ENCODE results near the gene INPP4A.

The INPP4A gene

DNA sequence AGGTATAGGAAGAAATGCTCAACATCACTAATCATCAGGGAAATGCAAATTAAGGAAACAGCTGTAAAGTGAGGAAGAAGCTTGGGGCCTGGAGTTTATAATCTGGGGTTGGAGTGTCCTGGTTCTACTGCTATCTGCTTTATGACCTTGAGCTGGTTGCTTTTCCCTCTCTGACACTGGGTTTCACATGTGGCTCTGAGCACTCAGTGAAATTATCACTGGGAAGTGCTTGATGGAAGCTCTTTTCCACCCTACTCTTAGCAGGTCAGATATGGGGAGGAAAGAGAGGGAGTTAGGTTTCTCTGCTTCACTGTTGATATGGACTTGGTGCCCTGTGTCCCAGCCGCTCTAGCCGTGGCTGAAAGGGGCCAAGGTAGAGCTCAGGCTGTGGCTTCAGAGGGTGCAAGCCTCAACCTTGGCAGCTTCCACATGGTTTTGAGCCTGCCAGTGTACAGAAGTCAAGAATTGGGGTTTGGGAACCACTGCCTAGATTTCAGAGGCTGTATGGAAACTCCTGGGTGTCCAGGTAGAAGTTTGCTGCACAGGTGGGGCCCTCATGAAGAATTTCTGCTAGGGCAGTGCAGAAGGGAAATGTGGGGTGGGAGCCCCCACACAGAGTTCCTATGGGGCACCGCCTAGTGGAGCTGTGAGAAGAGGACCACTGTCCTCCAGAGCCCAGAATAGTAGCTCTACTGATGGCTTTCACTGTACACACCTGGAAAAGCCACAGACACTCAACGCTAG, 52.3 kb downstream of the INPP4A start:
- DNase-seq (ENCODE audit: low spot score), result no peak

DNA sequence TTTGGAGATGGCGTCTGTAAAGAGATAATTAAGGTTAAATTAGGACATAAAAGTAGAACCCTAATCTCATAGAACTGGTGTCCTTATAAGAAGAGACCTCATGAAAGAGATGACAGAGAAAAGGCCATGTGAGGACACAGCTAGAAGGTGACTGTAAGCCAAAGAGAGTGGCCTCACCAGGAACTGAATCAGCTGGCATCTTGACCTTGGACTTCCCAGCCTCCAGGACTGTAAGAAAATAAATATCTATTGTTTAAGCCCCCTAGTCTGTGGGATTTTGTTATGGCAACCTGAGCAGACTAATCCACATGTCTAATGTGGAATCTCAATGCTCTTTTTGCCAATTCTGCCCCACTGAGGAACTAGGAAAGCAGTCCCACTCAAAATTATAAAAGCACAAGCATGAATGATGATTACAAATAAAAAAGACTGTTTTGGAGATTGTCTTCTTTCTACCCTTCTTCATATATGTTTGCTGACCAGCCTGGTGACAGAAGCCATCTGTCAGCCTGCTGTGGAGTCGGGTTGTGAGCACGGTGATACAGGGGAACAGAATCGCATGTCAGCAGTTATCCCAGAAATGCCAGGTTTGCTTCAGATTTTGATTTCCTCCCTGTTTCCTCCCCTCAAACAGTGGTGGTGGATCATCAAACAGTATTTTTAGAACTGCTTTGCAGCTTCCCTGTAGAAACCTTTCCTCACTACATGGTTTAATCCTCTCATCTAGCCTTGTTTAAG, 54.2 kb downstream of the INPP4A start:
- DNase-seq (ENCODE audit: low spot score), result no peak

DNA sequence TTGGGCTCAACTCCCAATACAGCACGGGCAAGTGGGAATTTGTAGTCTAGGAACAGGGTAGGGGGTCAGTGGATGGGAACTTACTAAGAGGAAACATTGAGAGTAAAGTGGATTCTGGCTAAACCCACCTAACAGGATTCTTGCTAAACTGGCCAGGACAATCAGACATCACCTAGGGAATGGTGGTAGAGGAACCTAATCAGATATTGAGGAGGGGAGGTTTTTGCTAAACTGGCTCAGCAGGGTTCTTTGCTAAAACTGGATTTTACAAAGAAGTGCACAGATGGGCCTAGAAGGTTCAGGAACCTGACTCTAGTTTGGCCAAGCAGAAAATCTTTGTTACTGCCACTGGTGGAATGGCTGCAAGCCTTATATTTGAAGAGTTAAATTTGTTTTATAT, 55.9 kb downstream of the INPP4A start:
- no peak for DNase-seq (ENCODE audit: low spot score)

DNA sequence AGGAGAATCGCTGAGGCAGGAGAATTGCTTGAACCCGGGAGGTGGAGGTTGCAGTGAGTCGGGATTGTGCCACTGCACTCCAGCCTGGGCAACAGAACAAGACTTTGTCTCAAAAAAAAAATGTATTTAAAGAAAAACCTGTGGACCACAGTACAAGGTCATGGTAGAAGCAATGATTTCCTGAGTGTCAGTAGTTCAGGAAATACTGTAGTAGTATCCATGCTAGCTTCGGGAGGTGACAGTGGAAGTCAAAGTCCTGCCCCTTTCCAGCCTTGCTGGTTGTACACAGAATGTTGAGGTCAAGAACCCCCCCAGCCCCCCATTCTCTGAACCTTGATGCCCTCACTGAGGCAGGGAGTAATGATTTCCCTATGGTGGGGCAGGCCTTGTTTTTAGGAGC, 56.6 kb downstream of the INPP4A start:
- DNase-seq (ENCODE audit: low spot score), result no peak

DNA sequence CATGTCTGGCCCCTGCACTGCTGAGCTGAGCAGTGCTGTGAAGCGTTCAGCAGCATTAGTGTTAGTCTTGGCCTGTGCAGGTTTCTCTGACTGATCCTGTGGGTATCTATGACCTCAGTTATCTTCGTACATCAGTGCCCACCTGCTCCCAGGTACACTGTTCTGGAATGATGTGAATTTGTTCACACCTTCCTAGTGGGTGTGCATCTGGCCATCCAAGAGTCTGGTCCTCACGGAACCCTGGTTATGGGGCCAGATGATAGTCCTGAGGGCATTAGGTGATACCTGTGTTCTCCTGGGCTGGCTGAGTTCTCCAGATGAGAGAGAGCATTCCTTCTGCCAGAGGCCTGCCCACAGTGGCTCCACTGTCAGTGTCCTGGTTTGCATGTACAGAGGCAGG, 57.2 kb downstream of the INPP4A start:
- DNase-seq (ENCODE audit: low spot score), result no peak

DNA sequence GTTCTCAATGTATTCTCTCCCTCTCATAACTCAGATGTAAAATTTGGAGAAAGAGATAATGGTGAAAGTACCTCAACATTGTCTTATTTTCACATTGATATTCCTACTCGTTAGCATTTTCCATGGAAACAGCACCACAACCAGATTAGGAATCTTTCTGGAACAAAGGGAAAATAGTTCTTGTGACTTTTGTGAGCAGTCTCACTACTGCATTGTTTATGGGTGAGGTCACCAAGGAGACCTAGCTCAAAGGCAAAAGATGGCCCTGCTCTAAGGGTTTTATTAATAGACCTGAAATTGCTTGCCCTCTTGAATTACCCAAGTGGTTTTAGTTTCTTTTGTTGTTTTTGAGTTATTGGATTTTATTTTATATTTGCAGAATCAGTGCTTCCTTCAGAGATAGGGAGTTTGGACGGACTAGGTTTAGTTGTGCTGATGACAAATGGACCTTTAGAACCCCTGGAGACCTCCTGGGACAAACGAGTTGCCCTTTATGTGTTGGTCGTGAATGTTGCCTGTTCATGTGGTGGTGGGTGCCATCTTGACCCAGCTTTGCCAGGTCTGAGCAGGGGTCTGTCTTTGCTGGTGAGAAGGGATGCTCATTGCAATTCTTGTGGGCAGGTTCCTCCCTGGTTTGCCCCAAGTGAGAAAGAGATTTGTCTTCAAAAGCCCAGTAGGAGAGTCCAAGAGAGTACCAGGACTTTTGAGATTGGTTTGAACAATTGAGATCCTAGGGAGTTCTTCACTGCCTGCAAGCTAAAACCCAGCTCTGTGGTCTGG, 58.1 kb downstream of the INPP4A start:
- DNase-seq (ENCODE audit: low spot score), result peak; percentile 51

DNA sequence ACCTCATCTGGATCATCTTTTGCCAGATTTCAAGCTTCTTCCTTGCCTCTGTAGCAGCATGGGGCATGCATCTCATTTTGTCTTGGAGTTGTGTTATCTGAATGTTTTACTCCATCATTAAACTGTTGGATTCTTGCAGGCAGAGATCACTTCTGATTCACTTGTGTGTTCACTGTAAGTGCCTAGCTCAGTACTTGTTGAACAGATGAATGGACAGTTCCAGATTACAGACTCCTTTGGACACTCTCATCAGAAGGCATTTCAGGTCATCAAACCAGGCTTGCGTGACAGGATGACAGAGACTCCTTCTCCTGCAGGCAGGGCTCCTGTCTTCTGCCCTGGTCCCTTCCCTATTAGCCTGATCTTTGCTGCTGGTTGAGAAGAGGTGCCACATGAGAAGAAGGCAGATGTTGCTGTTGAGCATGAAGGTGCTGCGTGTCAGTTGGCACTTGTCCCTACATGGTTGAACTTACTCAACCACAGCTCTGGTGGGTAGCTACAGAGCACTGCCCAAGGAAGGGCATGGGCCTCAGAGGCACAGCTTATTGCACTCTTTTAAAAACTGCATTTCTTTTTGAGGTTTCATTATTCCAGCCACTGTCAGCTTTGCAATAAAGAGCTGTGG, 58.9 kb downstream of the INPP4A start:
- no peak for DNase-seq (ENCODE audit: low spot score)

DNA sequence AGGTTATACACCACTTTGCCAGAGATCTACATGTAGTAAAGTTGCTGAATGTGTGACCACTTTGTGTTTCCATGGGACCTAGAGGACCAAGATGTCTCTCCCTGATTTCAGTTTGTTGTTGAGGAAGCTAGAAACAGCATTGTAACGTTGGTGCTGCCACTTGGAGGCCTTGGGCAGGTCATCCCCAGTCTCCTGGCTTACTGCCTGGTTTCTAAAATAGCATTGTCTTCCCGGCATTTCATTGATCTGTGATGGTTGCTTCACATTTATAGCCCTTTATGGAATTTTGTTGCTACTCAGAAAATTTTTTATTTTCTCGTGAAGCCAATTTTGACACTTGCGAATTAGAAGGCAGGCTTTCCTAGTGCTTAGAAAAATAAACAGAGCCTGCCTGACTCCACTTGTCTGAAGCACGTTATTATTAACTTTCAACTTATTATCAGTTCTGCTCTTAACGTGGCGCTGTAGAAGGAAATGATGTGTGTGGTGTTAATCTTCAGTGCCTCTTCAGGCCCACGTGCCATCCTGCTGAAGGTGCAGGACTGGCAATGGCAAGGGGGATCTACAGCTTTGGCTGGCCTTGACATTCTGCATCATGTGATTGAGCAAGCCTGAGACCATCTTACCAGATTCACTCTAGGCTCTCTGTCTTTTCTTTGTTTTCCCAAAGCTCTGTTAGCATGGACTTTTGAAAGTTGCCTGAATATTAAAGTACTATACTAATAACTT, 59.9 kb downstream of the INPP4A start:
- DNase-seq (ENCODE audit: low spot score), result no peak

DNA sequence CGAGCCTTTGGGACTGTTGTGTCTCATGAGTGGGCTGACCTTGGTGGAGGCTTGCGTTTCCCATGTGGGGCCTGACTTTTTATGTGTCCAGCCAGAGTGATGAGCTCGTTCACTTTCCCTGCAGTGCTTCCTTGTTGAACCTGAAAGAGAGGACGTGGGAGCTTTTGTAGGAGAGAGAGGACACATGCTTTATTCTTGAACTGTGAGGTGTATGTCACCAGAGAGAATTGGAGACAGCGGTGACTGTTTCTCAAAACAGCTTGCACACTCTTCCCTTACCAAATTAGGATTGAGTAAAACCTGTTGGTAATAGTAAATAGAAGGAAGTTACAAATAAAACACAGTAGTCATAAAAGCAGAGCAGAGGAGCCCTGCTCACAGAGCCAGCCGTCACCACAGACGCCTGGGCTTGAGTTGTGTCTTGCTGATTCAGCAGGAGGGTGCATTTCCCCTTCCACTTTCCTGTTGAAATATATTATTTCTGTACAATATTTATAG, 60.7 kb downstream of the INPP4A start:
- DNase-seq (ENCODE audit: low spot score), result no peak

DNA sequence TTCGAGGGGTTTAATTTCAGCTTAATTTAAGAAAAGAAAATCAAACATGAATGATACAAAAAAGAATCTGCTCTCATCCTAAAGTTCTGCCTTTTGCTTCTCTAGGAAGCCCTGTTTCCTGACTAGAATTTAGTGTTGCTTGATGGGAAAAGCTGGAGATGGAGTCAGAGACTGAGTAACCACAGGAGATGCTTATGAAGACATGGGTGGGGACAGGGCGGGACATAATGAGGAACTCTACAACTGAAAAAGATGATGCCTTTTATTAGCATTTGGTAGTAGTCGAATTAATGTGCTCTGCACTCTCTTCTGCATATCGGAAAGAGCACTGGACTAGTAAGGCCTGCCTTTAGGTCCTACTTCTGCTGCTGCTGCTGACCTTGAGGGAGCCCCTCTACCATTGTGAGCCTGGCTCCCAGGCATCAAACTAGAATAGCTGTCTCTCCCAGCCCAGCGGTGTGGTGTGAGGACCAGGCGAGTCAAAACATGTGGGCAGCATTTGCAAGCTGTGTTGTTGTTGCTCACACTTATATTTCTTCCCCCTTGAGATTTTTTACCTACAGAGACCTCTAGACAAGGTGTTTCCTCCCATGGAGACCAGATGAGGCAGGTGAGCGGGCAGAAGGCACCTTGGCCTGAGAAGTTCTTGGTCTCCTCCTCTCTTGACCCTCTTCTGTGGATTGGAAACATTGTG, 61.5 kb downstream of the INPP4A start:
- DNase-seq (ENCODE audit: low spot score), result no peak

DNA sequence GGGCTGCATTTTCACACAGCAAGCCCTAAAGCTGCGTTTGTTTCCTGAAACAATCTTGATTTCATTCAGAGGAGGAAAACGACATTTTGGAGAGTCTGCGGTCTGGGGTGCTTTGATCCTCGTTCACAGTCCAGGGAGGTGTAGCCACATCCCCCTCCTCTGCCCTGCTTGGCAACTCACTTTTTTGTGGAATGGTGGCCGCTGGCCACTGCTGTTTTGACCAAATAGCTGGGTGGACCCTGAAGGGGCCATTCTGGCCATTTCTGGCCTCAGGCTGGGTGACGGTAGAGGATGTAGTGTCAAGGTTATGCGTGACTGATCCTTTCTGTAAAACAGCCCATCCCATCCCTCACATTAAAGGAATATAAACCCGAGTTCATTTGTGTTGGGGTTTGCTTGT, 62.2 kb downstream of the INPP4A start:
- DNase-seq (ENCODE audit: low spot score), result no peak

DNA sequence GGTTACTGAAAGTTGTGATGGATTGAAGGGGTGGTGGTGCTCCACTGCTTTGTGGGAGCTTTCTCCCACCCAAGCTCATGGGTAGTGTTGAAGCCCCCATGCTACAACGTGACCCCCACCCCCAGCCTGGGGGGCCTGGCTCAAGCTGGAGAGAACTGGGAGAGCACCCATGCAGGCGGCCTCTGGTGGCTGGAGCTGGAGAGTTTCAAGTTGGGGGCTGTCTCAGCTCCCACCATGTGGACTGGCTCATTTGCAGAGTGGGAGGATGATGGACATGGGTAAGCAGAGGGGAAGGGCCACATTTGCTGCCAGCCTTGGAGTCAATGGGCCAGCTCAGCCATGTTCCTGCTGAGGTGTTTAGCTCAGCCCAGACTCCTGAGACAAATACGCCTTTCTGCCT, 62.8 kb downstream of the INPP4A start:
- DNase-seq (ENCODE audit: low spot score), result no peak

DNA sequence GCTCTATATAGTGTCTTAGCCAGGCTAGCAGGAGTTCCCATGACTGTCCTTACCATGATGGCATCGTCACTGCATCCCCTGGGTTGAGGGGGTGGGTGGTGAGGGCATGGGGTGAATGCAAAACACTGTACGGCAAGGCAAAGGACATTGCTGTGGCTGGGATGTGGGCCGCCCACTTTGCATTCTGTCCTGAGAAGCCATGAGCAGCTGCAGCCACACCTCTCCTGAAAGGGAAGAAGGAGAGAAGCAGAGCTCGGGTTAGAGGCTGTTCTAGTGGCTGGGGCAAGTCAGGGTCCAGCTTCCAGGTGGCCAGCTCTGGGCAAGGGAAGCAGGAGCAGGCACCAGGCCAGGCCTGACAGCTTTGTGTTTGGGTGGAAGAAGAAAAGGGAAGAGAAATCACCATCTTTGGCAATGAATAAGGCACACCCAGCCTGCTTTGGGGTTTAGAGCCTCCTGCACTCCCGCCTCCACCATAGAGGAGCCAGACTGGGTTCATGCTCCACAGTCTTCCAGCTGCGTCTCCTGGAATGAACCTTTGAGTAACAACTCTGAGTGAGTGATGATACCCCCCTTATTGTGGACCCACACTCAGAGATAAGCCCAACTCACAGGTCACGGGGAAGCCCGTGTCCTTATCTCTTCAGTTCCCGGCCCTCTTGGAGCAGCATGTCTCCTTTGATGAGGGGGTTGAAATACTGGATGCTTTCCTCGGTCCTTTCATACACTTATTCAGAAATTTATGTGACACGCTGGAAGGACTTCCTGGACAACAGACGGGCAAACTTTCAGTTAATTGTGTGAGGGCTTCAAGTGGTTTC, 63.4 kb downstream of the INPP4A start:
- no peak for DNase-seq (ENCODE audit: low spot score)

DNA sequence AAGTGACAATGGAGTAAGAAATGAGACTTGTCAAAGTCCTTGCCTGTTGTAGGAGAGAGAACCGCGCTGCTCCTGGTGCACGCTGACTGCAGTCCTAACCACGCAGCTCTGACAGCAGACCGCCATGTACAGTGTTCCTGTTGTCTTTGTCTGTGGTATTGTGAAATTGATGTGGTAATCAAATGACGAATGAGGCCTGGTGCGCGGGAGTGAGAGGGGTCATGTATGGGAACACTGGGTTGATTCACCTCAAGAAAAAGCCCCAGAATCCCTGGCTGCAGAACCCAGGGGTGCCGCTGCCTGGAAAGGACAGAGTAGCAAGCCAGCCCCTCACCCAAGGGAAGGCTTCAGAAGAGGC, 64.0 kb downstream of the INPP4A start:
- DNase-seq (ENCODE audit: low spot score), result no peak

DNA sequence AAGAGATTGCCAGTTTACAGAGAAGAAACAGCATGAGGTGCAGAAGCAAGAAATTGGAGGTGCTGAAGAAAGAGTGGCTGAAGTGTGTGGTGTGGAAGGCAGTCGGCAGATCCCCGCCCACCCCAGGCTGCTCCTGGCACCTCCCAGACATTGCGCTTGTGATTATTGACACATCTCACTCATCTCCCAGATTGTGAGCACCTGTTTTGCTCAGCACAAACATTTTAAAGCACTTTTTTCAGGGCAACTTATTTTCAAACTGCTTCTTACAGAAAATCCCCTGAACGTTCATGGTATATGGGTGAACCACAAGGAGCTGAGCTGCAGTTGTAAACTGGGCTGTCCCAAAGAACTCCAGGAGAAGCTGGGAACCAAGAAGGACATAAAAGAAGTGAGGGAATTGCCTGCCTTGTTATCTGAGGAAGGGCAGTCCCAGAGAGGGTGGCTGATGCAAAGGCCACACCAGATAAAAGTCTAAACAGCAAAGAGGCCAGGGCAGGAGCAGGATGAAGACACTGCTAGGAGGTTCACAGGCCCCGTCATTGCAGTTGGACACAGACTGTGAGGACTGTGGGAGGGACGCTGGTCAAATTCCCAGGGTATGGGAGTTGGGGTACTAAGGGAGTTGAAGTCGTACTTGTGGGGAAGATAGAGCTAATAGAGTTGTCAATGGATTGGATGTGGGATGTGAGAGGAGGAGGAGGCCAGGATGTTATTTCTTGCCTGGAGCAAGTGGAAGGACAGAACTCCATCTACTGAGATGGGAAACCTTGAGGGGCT, 65.1 kb downstream of the INPP4A start:
- no peak for DNase-seq (ENCODE audit: low spot score)

DNA sequence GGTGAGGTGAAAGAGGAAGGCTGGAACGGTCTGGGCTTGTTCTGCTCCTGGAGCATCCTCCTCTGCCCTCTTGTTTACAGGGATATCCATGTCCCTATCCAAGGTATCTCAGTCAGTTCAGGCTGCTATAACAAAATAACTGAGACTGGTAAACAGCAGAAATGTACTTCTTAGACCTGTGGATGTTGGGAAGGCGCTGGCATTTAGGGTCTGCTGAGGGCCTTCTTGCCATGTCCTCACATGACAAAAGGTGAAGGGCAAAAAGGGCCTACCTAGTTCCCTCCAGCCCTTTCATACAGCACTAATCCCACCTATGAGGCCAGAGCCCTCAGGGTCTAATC, 65.6 kb downstream of the INPP4A start:
- DNase-seq (ENCODE audit: low spot score), result no peak

DNA sequence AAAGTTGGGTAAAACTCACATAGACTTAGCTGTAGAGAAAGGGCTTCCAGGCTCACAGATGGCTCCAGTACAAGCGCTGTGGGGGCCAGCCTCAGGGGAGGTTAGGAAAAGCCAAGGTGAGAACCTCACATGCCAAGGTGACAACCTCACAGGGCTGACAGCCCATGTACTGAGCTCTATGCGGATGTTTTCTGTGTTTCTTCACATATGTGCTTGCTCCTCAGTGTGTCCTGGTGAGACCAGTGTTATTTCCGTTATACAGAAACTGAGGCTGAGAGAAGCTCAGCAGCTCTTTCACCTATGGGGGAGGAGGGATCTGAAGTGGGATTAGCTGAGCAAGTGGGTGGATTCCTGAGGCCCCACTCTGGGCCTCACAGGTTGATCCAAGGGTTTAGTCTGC, 67.3 kb downstream of the INPP4A start:
- DNase-seq (ENCODE audit: low spot score), result no peak

DNA sequence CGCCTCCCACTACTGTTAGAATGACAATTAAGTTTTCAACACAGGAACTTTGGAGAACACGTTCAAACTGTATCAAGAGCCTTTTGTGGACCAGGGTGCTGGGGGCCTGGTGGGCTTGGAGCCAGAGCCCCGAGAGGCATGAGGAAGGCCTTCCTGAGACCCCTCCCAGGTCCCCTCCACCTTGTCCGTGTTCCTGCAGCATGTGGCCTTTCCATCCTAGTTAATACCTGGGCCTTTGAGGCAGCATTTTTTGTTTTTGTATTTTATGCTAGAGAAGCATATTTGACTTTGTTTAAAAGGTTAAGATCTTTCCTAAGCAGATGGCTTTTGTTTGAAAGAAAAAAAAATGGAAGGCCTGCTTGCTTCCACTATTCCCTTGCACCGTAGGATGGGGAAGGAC, 68.0 kb downstream of the INPP4A start:
- DNase-seq (ENCODE audit: low spot score), result no peak

DNA sequence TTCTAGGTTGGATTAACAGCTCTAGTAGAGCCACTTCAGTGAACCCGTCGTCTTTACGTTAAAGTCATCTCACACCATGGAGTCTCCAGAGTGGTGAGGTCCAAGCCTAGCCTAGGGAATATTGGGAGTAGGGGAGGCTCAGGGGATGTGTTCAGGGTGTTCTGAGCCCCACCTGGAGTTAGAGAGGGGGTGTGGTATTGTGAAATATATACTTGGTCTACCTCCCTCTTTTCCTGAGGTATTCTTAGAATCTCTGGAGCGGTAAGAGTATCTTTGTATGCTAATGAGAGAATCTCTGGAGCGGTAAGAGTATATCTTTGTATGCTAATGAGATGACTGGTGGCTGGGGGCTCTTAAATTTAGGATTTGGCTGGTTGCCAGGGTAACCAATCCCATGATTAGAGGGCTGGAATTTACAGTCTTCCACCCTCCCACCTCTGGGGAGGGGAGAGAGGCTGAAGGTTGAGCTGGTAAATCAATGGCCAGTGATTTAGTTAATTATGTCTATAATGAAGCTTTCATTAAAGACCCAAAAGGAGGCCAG, 69.5 kb downstream of the INPP4A start:
- DNase-seq (ENCODE audit: low spot score), result no peak

Measured in AG08396 (cell line).